PC-9 (cell line): ENCODE data around the gene ARPC5. TPM values are rescaled to one million over a fixed set of nuclear protein-coding genes. Genes with fewer than 3 reads are reported as not detected.

Experiments used
- BruUV-seq: library from RNA; stranded (reverse); fragments of 400-500 nt; replicated peaks from 2 replicates; lab custom pipeline; 2021; lab: Mats Ljungman, UMichigan
- CTCF ChIA-PET: fragments of 300-600 bp; sonication (Branson Sonifier 250); formaldehyde crosslinking; loops from one replicate; lab custom pipeline; 2022; ENCODE audit warnings: antibody characterized with exemption; lab: Charles Lee
- POLR2A ChIA-PET: fragments of 300-600 bp; sonication (Branson Sonifier 250); formaldehyde crosslinking; loops from one replicate; lab custom pipeline; 2022; ENCODE audit warnings: antibody characterized with exemption; ENCODE audit not compliant: unreplicated experiment; lab: Charles Lee
- DNase-seq, 2 experiments: peaks; one replicate each; pipeline versions ENCODE4 v3.0.0 to v3.0.0-alpha.2; 2015 to 2022; ENCODE audit warnings: mixed read lengths in 1 of 2
- H2AFZ ChIP-seq: fragments of 200-600 bp; sonication (generic); 2 replicates; pipeline ENCODE4 v1.8.1; 2017; ENCODE audit warnings: antibody characterized with exemption
- H3F3A ChIP-seq: fragments of 200-600 bp; sonication (generic); 2 replicates; pipeline ENCODE4 v1.8.1; 2017; ENCODE audit warnings: antibody characterized with exemption, mild to moderate bottlenecking, low read depth; ENCODE audit not compliant: insufficient read depth
- H3K27ac ChIP-seq: fragments of 200-600 bp; sonication (generic); 2 replicates; pipeline ENCODE4 v1.6.1; 2016; ENCODE audit warnings: mixed run types
- H3K27me3 ChIP-seq: fragments of 200-600 bp; sonication (generic); 2 replicates; pipeline ENCODE4 v1.6.1; 2016; ENCODE audit warnings: low read depth, mixed run types; ENCODE audit not compliant: insufficient read depth
- H3K36me3 ChIP-seq: fragments of 200-600 bp; sonication (generic); 2 replicates; pipeline ENCODE4 v1.6.1; 2016; ENCODE audit warnings: low read depth, mixed run types
- H3K4me1 ChIP-seq: fragments of 200-600 bp; sonication (generic); replicated peaks from 2 replicates; pipeline ENCODE4 v1.6.1; 2016; ENCODE audit warnings: mixed run types; ENCODE audit not compliant: insufficient read depth
- H3K4me2 ChIP-seq: fragments of 200-600 bp; sonication (generic); 2 replicates; pipeline ENCODE4 v1.6.1; 2017; ENCODE audit warnings: mixed run types
- H3K4me3 ChIP-seq: fragments of 200-600 bp; sonication (generic); 2 replicates; pipeline ENCODE4 v1.6.1; 2016; ENCODE audit warnings: mixed run types
- H3K79me2 ChIP-seq: fragments of 200-600 bp; sonication (generic); 2 replicates; pipeline ENCODE4 v1.6.1; 2017; ENCODE audit warnings: low read depth, mixed run types
- H3K9me2 ChIP-seq: fragments of 200-600 bp; sonication (generic); 2 replicates; pipeline ENCODE4 v1.8.1; 2017; ENCODE audit warnings: mild to moderate bottlenecking; ENCODE audit not compliant: insufficient read depth
- H3K9me3 ChIP-seq: fragments of 200-600 bp; sonication (generic); 2 replicates; pipeline ENCODE4 v1.8.1; 2016; ENCODE audit warnings: low read depth; ENCODE audit not compliant: insufficient read depth
- H4K20me1 ChIP-seq: fragments of 200-600 bp; sonication (generic); 2 replicates; pipeline ENCODE4 v1.8.1; 2017; ENCODE audit not compliant: insufficient read depth
- CTCF ChIP-seq: fragments of 200-600 bp; sonication (generic); conservative IDR thresholded peaks from 2 replicates; pipeline ENCODE4 v1.6.1; 2017; ENCODE audit warnings: mixed run types, antibody characterized with exemption, mild to moderate bottlenecking, moderate library complexity
- EZH2 ChIP-seq: fragments of 200-600 bp; sonication (generic); IDR thresholded peaks from 2 replicates; pipeline ENCODE4 v1.8.0; 2017; ENCODE audit warnings: antibody characterized with exemption, low read depth
- intact Hi-C: fragments of 100-400 bp; cut with micrococcal nuclease; formaldehyde crosslinking; loops from one replicate; pipeline ENCODE4 v1.10.0; 2022; ENCODE audit not compliant: unreplicated experiment
- total RNA-seq: library from RNA; stranded (reverse); gene quantifications from 2 replicates; pipeline ENCODE4 v1.2.3, GENCODE V29; 2021

ARPC5 gene
- total RNA-seq, 1 experiment from 2014 or later: 143 TPM

DNA sequence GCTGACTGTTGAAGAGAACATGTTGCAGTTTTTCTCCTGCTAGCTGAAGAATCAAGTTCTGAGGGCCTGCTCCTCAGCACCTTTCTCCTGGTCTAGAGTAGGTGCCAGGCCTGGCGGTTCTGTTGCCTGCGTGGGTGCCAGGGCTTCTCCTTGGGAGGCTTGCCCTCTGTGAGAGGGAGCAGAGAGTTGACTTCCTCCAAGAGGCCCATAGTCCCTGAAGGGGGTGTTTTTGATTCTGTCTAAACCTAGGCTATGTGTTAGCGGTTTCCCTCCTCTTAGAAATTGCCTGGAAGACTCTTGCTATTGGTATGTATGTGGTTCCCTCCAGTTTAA is 17.8 kb upstream of the ARPC5 start:
- no peaks in the 10 kb centered on the region for H3K36me3 ChIP-seq
- no peaks in the 10 kb centered on the region for H4K20me1 ChIP-seq
- ChIA-PET CTCF (no interaction called here), POLR2A (no interaction called here)
- no peak for TF ChIP-seq EZH2
- no peaks in the 10 kb centered on the region for H3F3A ChIP-seq
- no peaks in the 10 kb centered on the region for H3K79me2 ChIP-seq
- no peaks in the 10 kb centered on the region for H3K27me3 ChIP-seq
- intact Hi-C loops: no loop called here
- H3K9me3 ChIP-seq: no peaks in the 10 kb centered on the region
- no TSS peak for BruUV-seq
- no peak for DNase-seq
- H3K4me2 ChIP-seq: no peak overlapping the region
- H2AFZ ChIP-seq: no peak overlapping the region
- no peaks in the 10 kb centered on the region for H3K4me1 ChIP-seq
- H3K27ac ChIP-seq: no peak overlapping the region
- H3K9me2 ChIP-seq: no peaks in the 10 kb centered on the region
- H3K4me3 ChIP-seq: no peak overlapping the region

- TF ChIP-seq CTCF (no peak), EZH2 (no peak)
- DNase-seq: no peak
- Histone ChIP-seq H3K4me2 (no peak within 1 kb of the TSS), H3K27me3 (no peaks in the 10 kb centered on the region), H2AFZ (no peak within 1 kb of the TSS), H3K4me1 (no peaks in the 10 kb centered on the region), H4K20me1 (no peaks in the 10 kb centered on the region), H3K9me3 (no peaks in the 10 kb centered on the region), H3F3A (no peaks in the 10 kb centered on the region), H3K9me2 (no peaks in the 10 kb centered on the region), H3K36me3 (no peaks in the 10 kb centered on the region), H3K27ac (no peak within 1 kb of the TSS), H3K79me2 (no peaks in the 10 kb centered on the region), H3K4me3 (no peak within 1 kb of the TSS)
- intact Hi-C loops: no loop called here
- POLR2A ChIA-PET: no interaction called here
- CTCF ChIA-PET: no interaction called here
- BruUV-seq: no TSS peak
These were observed 17.2 kb upstream of the ARPC5 start, which contains the start of gene APOBEC4 for GRCh38 chr1:183652547-183653461. Gene APOBEC4 (minus strand): TSS chr1:183653316. CDS start chr1:183648781, 4,535 bp downstream.

DNA sequence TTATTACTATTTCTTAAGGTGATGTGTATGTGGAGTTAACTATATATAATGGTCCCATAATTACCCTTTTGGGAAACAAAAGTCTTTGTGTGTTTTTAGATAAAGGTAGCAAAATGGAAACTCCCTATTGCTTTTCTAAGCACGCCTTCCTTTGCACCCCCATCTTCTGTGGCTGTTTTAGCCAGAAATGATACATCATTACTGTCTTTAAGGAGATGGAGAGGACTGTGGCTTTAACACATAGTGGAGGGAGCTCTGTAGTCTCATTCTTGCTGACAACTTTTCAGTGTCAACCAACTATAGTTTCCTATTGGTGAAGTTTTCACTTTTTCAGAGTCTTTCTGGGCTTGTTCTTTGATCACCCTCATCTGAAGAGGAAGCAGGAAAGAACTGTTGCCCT is 16.5 kb upstream of the ARPC5 start:
- DNase-seq: no peak
- no TSS peak for BruUV-seq
- H3K4me1 ChIP-seq: no peaks in the 10 kb centered on the region
- no peak overlapping the region for H2AFZ ChIP-seq
- H3K27me3 ChIP-seq: no peaks in the 10 kb centered on the region
- no peaks in the 10 kb centered on the region for H3K79me2 ChIP-seq
- no peak for TF ChIP-seq CTCF
- no peak for TF ChIP-seq EZH2
- H4K20me1 ChIP-seq: no peaks in the 10 kb centered on the region
- no peaks in the 10 kb centered on the region for H3K9me2 ChIP-seq
- no peaks in the 10 kb centered on the region for H3K9me3 ChIP-seq
- H3K36me3 ChIP-seq: no peaks in the 10 kb centered on the region
- H3K27ac ChIP-seq: no peak overlapping the region
- POLR2A ChIA-PET: no interaction called here
- intact Hi-C loops: no loop called here
- CTCF ChIA-PET: no interaction called here
- H3K4me3 ChIP-seq: no peak overlapping the region
- H3F3A ChIP-seq: no peaks in the 10 kb centered on the region
- no peak overlapping the region for H3K4me2 ChIP-seq
